ENCODE data around the gene KCTD5.
A peak's percentile ranks its signal among the peaks of the same experiment; 100 is the strongest.

The KCTD5 gene

GRCh38 chr16:2752850-2753732 lies 70.8 kb downstream of the KCTD5 start:
- DNase-seq: peak; percentile 65

- no peak for DNase-seq
These were observed 71.4 kb downstream of the KCTD5 start for GRCh38 chr16:2753733-2754020.

- no peak for DNase-seq
These were observed 72.8 kb downstream of the KCTD5 start for GRCh38 chr16:2755158-2755557.

- no peak for DNase-seq
These were observed 74.1 kb downstream of the KCTD5 start for GRCh38 chr16:2756288-2757015.

- no peak for DNase-seq
These were observed 75.0 kb downstream of the KCTD5 start for GRCh38 chr16:2757344-2757743.
